ENCODE results near the gene SENP2.
"Not testable (repeated sequence)": the region's sequence is repeated elsewhere in the genome, so short reads cannot be mapped to it uniquely, and the experiment has no call there.

SENP2 gene

DNA sequence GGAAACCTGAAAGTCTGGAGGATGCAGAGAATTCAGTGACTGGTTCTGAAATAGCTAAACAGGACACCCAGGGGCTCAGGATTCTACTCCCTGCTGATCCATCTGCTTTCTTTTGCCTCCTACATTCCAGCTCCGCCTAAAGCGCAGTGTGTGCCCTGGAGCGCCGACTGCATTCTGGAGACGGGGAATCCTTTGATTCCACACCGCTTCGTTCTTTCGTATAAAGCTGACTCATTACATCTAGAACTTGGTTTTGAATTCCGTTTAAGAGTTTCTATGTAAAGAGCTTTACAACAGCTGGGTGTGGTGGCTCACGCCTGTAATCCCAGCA is 61.8 kb downstream of the SENP2 start:
- DNase-seq (ENCODE audit: low read depth in 2 of 2), result no peak

DNA sequence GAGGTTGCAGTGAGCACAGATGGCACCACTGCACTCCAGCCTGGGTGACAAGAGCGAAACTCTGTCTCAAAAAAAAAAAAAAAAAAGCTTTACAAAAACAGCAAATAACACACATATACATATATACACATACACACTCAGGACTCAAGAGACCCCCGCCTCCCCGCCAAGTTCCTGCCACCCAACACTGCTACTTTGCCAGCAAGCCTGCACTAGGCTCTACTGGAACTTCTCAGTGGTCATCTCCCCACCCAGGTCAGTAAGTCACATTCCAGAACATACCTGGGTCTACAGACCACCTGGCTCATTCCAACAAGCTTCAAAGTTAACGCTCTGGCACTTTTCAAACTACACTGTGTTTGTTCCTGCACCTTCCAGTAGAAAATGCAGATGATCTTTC is 62.3 kb downstream of the SENP2 start:
- no peak for DNase-seq (ENCODE audit: low read depth in 2 of 2)

DNA sequence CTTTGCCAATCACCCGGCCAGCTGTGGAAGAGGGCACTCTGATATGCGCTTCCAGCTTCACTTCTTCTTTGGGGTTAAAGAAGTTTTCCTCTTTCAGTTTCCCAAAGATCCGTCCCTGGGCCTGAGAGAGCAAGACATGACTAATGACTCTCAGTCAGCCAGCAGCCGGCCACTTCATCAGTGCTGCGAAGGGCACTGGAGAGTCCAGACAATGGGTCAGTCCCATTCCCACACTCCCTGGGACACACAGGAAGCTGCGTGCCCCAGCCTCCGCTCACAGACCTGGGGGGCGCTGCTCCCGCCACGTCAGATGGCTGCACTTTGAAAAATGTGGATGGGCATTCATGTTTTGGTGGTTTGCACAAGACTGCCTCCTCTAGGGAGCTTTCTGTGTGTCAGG is 63.3 kb downstream of the SENP2 start:
- no peak for DNase-seq (ENCODE audit: low read depth in 2 of 2)

DNA sequence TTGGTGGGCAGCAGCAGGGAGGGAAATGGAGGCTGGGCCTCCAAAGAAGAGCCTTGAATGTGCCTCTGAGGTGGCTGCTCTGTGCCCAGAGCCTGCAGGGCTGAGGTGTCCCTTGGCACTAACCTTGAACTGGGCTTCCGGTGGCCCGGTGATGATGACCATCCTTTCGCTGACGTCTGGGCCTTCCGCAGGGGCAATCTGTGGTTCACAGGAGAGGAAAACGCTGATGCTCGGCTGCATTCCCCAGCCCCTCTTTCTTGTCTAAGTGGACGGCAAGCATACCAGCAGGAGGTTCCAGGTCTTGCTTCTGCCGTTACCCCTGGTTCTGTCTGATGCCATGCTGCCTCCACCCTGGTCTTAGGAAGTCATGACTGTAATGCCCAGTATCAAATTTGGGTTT is 65.9 kb downstream of the SENP2 start:
- DNase-seq (ENCODE audit: low read depth in 2 of 2), result no peak

DNA sequence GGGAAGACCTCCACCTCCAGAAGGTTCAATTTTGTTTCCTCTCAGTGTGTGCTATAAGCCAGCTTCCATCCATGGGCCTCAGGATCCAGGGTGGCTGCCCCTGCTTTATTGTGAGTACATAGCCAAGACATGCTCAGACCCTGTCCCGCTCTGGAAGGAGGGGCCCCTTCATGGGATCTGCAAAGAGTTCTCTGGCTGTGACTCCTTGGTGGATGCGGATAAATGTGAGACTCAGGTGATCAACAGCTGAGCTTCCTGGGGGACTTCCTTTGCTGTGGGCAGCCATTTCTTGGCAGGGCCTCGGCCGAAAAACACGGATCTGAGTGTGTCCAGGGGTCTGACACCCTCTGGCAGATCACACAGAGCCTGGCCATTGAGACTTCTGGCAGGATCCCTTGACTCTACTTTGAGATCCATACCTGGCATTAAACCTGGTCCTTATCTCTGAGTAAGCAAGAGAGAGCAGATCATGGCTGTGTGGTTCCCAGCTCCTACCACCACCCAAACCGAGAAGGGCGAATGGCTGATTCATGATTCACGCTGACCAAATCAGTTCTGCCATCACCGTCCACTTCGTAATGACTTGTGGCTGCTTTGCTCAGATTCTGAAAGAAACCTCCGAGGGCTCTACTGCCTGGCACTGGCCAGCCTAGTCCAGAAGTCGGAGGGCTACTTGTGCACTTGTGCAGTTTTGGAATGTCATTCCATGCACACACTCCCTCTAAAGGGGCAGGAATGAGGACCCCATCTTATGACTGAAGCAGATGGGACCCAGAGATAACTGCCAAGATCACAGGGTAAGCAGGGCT is 68.1 kb downstream of the SENP2 start:
- DNase-seq (ENCODE audit: low read depth in 2 of 2), result no peak

DNA sequence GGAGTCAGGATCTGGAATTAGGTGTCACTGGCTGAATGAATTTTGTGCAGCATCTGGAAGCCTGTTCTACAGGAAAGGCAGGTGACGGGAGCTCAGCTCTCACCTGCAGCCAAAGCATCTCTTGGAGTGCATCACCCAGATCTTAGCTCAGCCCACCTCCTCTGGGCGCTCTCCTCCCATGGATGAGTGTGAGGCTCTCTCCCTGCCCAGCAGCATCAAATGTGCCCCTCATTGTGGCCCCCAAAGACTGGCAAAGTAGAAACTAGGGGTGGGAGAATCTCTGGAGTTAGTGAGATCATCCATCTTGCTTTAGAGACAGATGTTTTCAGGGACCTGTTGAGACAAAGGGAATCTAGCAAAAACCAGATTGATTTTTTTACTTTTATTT is 68.7 kb downstream of the SENP2 start:
- DNase-seq (ENCODE audit: low read depth in 2 of 2), result no peak

DNA sequence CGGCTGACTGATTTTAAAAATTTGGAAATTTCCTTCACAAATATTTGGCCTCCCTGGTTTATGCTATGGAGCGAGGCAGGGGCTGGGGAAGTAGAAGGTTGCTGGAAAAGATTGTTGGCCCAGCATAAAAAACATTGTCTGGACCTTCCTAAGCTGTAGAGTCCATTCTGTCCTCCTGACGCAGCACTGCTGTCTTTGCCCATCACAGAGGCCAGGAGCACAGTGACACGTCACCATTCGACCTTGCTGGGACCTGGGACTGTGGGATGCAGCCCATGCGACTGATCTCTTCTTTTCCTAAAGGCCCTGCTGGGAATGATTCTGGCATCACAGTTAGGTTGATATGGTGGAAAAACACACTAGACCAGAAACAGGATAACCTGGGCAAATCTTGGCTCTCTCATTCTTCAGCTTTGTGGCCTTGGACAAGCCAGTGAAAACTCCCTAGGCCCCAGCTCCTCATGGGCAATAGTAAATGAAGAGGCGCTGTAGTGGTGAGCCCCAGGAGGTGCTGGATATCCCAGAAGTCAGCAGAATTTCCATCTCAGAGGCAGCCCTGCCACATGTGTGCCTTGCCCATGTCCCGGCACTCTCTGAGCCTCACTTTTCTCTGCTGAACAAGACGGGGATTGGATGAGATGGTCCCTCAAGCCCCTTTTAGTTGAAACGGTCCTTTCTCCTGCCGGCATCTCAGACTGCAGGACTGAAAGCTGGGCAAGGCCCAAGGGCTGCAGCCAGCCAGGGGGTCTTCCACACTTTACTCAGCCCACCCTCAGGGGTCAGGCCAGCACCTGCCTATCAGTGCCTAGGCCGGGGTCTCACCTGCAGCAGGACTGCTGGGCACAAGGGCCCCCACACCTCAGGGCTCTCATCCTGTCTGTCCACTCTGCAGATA is 69.6 kb downstream of the SENP2 start:
- DNase-seq (ENCODE audit: low read depth in 2 of 2), result no peak

DNA sequence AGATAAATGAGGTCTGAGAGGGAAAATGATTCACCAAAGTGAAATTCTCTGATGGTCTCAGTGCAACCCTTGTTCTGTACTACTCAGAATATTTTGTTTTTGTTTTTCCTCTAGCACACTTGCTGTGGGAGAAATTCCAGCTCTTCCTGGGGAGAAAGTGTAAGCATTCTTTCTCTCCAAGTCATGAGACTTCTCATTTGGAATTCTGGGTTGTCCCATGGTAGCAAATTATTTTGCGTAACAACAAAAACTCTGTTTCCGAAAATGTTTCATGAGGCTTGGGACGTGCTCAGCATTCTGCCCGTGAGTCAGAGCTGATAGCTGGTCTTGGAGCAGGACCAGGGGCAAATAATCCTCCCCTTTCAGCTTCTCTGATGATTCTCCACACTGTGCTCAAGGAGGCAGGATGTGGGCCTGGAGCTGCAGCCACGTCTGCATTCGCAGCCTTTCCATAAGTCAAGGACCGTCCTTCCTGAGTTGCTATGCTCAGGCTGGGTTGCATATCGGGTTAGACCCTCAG is 70.3 kb downstream of the SENP2 start:
- DNase-seq (ENCODE audit: low read depth in 2 of 2), result no peak

DNA sequence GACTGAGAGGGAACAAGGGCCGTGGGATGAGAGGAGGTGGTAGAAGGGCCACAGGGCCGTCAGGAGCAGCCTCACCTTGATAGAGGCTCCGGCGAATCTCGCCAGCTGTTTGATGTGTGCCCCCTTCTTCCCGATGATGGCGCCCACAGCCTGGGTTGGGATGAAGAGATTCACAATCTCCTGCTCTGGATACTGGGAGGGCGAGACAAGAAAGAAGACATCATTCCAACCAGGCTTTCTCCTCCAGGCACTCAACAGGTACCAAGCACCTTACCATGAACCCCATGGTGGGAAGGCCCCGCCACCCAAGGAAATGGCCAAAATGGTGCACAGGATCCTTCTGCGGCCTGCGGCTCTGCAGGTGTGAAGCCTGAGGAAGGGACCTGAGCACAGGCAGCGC is 71.1 kb downstream of the SENP2 start:
- DNase-seq (ENCODE audit: low read depth in 2 of 2), result no peak

DNA sequence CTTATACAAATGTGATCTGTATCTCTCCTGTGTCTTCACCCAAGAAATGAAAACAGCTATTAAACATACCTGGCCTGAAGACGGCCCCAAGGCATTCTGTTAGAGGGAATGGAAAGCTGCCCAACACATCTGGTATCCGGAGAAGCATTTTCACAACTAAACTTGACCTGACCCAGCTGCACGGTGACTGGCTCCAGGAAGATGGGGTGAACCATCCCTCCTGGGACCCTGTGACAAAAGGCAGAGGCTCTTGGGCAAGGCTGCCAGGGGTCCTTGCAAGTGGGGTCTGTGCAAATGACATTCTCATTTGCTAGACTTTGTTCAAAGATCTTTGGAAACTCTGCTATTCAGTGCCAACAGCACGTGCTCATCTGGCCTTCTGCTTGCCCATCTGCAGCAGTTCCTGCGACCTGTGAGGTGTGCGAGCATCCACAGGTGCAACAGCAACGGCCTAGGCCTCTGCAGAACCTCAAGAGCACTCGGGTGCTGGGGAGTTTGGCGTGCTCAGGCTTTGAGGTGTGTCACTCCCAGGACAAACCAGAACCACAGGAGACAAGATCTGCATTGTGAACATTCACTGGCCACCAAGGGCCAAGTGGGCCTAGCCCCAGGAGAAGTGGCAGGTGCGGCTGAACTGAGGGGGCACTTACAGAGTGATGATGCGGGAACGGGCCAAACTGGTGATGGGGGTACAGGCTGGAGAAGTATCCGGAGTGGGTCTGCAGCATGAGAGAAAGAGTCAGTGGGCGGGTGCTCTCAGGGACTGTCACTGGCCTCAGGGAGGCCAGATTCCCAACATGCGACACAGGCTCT is 71.8 kb downstream of the SENP2 start:
- no peak for DNase-seq (ENCODE audit: low read depth in 2 of 2)

DNA sequence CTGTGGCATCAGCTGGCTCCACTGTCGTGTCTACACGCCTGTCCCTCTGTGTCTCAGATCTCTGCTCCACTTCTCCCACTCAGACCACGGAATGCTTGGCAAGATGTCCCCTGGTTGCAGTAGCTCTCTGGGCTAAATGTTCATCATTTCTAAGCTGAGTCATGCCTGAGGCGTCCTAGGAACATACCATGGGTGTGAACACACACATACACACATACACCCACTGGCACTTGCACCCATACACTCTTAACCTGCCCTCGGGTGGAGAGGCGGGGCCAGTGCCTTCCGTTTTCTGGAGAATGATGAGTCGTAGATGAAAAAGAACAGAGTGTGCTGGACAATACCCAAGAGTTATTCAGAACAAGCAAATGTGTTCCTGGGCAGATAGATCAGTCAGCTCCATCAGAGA is 72.4 kb downstream of the SENP2 start:
- no peak for DNase-seq (ENCODE audit: low read depth in 2 of 2)

DNA sequence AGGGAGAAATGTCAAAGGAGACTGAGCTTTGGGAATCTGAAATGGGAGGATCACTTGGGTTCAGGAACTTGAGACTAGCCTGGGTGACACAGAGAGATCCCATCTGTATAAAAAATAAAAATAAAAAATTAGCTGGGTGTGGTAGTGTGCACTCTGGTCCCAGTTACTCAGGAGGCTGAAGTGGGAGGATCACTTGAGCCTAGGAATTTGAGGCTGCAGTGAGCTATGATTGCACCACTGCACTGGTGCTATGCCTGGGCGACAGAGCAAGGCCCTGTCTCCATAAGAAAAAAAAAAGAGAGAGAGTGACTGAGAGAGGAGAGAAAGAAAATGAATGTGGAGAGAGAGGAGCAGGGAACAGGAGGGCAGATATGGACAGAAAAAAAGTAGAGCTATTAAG is 72.8 kb downstream of the SENP2 start:
- DNase-seq (ENCODE audit: low read depth in 2 of 2), result no peak

DNA sequence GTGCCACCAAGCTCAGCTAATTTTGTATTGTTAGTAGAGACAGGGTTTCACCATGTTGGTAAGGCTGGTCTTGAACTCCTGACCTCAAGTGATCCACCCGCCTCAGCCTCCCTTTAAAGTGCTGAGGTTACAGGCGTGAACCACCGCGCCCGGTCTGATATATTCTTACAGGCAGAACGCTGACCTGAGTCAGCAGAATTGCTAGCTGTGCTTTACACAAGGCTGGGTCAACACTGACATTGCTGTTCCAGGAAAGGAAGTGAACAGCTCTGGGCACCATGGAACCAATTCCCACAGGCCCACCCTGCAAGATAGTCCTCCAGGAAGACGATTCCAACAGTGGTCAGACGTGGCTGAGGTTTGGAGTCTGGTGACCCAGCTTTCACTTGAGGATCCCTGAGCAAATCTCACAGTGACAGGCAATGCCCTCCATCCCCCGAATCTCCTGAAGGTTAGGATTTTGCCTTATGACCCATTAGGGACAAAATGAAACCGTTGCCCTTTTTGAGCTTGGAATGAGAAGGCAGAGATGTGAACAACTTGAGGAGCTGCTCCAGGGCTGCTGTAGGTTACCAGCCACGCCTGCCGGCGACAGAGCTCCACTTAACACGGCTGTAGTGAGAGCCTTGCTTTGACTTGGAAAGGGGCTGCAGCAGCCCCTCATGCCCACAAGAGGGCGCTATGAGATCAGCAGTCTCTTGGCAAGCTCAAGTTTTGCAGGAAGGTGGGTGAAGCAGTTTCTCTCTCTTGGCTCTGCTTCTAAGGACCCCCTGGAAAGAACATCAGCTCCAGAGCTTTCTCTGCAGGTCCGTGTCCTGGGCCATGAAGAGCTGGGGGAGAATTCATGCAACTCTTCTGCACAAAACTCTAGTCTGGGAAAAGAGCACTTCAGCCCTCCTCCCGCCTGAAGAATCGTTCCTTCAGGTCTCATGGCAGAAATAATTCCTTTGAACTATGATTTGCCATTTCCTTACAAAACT is 74.1 kb downstream of the SENP2 start:
- DNase-seq (ENCODE audit: low read depth in 2 of 2), result peak; percentile 10 to 27

DNA sequence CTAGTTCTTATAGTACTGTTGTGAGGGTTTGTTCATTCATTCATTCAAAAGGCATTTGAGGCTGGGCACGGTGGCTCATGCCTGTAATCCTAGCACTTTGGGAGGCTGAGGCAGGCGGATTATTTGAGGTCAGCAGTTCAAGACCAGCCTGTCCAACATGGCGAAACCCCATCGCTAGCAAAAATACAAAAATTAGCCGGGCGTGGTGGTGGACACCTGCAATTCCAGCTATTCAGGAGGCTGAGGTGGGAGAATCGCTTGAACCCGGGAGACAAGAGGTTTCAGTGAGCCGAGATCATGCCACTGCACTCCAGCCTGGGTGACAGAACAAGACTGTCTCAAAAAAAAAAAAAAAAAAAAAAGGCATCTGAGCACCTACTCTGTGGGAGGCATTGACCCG is 75.2 kb downstream of the SENP2 start:
- not testable (repeated sequence) for DNase-seq (ENCODE audit: low read depth in 2 of 2)

DNA sequence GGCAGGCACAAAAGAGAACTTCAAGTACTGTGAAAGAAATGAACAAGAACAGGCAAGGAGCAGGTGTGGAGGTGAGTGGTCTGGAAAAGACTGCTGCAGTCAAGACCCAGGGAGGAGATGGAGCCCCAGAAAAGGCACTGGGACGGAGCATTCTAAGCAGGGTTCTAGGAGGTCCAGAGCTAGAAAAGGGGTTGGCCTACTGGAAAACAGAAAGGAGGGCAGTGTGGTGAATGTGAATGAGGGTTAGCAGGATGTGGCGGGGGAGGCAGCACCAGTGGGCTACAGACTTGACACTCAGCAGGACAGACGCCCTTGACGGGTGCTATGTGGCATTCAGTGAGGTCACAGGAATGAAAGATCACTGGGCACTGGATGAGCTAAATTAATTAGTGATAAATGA is 75.7 kb downstream of the SENP2 start:
- no peak for DNase-seq (ENCODE audit: low read depth in 2 of 2)

DNA sequence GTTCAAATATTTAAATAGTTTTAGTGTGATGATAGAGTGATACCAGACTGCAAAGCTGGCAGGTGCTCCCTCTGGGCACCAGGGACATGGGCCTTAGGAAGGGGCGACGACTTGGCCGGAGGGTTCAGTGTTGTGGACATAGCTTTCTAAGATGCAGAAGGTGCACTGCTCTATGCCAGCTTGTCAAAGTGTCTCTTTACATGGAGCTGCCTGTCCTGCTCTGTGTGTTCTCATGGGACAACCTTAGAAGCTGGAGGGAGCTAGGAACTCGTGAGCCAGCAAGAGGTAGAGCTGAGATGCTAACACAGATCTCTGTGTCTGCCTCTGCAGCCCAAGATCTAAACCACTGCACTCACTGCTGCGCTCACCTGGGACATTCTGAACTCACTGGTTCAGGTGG is 77.8 kb downstream of the SENP2 start:
- DNase-seq (ENCODE audit: low read depth in 2 of 2), result no peak

DNA sequence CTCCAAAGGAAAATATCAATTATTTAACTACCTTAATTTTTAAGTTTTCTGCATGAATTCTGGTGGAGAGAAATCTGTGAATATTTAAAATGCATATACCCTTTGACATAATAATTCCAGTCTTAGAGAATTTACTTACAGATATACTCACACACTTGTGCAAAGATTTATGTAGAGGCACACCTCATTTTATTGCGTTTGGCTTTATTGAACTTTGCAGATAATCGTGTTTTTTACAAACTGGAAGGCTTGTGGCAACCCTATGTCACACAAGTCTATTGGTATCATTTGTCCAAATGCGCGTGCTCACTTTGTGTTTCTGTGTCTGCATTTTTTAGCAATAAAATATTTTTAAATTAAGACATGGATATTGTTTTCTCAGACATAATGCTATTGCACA is 81.5 kb downstream of the SENP2 start:
- DNase-seq (ENCODE audit: low read depth in 2 of 2), result no peak

DNA sequence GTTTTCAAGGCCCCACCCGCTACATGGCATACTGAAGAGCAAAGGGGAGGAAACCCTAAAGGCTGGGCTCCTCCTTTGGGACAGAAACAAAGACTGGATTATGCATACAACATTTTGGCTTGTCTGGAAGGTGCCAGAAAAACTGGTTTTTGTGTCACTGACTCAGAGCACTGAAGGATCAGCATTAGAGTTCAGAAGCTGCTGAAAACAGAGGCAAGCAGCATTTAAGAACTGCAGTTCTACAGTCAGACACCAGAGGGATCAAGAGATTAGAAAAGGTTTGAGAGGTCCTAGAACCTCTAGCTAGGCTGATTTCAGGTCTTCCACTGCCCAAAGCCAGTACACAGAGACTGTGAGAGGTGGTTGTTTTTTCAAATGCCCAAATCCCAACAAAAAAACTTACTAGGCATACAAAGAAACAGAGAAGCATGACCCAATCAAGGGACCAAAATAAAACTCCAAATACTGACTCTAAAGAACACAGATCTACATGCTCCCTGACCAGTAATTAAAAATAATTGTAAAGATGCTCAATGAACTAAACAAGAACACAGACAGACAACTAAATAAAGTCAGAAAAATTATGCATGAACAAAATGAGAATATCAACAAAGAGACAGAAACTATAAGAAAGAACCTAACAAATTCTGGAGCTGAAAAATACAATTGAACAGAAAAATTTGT is 91.2 kb downstream of the SENP2 start:
- no peak for DNase-seq (ENCODE audit: low read depth in 2 of 2)

DNA sequence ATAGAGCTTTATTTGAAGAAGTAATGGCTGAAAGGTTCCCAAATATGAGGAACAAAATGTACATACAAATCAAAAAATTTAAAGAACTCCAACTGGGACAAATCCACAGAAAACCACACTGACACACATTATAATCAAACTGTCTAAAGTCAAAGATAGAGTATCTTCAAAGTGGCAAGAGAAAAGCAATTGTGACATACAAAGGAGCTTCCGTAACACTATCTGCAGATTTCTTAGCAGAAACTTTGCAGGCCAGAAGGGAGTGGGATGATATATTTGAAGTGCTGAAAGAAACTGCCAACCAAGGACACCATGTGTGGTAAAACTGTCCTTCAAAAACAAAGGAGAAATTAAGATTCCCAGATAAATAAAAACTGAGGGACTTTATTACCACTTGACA is 91.9 kb downstream of the SENP2 start:
- no peak for DNase-seq (ENCODE audit: low read depth in 2 of 2)

DNA sequence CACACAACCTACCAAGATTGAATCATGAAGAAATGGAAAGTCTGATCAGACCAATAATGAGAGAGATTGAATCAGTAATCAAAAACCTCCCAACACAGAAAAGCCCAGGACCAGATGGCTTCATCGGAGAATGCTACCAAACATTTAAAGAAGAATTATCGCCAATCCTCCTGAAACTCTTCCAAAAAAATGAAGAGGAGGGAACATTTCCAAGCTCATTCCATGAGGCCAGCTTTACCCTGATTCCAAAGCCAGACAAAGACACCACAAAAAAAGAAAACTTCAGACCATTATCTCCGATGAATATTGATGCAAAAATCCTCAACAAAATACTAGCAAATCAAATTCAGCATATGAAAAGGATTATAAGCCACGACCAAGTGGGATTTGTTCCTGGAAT is 94.1 kb downstream of the SENP2 start:
- no peak for DNase-seq (ENCODE audit: low read depth in 2 of 2)
